Loucy (cell line): ENCODE measurements around the gene N4BP2L2.

ENCODE experiments used
- H2AFZ ChIP-seq: fragments of 200-600 bp; sonication (generic); 2 replicates; pipeline ENCODE4 v1.6.0; 2016; ENCODE audit warnings: antibody characterized with exemption, mild to moderate bottlenecking, low read length, moderate library complexity
- H3F3A ChIP-seq: fragments of 200-600 bp; 2 replicates; pipeline ENCODE4 v1.6.0; 2016; ENCODE audit warnings: antibody characterized with exemption, low read depth, mild to moderate bottlenecking
- H3K27me3 ChIP-seq: fragments of 200-600 bp; sonication (generic); 2 replicates; pipeline ENCODE4 v1.6.1; 2014; ENCODE audit warnings: low read length, mild to moderate bottlenecking; ENCODE audit not compliant: insufficient read depth, poor library complexity, severe bottlenecking
- H3K36me3 ChIP-seq: fragments of 200-600 bp; sonication (generic); 2 replicates; pipeline ENCODE4 v1.6.1; 2016; ENCODE audit warnings: low read length; ENCODE audit not compliant: insufficient read depth
- H3K4me1 ChIP-seq: fragments of 200-600 bp; sonication (generic); 2 replicates; pipeline ENCODE4 v1.5.1; 2014; ENCODE audit warnings: low read length, mild to moderate bottlenecking; ENCODE audit not compliant: insufficient read depth, poor library complexity, severe bottlenecking
- H3K4me2 ChIP-seq: fragments of 200-600 bp; sonication (generic); 2 replicates; pipeline ENCODE4 v1.6.0; 2014; ENCODE audit warnings: antibody characterized with exemption, low read length, low read depth, mild to moderate bottlenecking; ENCODE audit not compliant: poor library complexity, severe bottlenecking
- H3K4me3 ChIP-seq: fragments of 200-600 bp; sonication (generic); 2 replicates; pipeline ENCODE4 v1.5.1; 2014; ENCODE audit warnings: low read length, mild to moderate bottlenecking, mixed read lengths; ENCODE audit not compliant: poor library complexity, severe bottlenecking
- H3K79me2 ChIP-seq: fragments of 200-600 bp; sonication (generic); 2 replicates; pipeline ENCODE4 v1.6.1; 2014; ENCODE audit warnings: low read length; ENCODE audit not compliant: insufficient read depth
- H3K9ac ChIP-seq: fragments of 200-600 bp; sonication (generic); 2 replicates; pipeline ENCODE4 v1.6.0; 2014; ENCODE audit warnings: mild to moderate bottlenecking, low read depth, low read length, moderate library complexity; ENCODE audit not compliant: poor library complexity, severe bottlenecking
- H3K9me2 ChIP-seq: fragments of 200-600 bp; sonication (generic); replicated peaks from 2 replicates; pipeline ENCODE4 v1.6.1; 2016; ENCODE audit warnings: low read depth, low read length, mixed read lengths
- H3K9me3 ChIP-seq: fragments of 200-600 bp; sonication (generic); 2 replicates; pipeline ENCODE4 v1.6.1; 2014; ENCODE audit warnings: mild to moderate bottlenecking, antibody characterized with exemption, low read length, low read depth; ENCODE audit not compliant: insufficient read depth
- H4K20me1 ChIP-seq: fragments of 200-600 bp; sonication (generic); 2 replicates; pipeline ENCODE4 v1.6.0; 2014; ENCODE audit warnings: antibody characterized with exemption, low read length, mild to moderate bottlenecking; ENCODE audit not compliant: insufficient read depth, poor library complexity, severe bottlenecking
- CTCF ChIP-seq: fragments of 200-600 bp; sonication (generic); conservative IDR thresholded peaks from 2 replicates; pipeline ENCODE4 v1.5.1; 2014; ENCODE audit warnings: mild to moderate bottlenecking, antibody characterized with exemption, low read length
- EZH2phosphoT487 ChIP-seq: fragments of 200-600 bp; IDR thresholded peaks from 2 replicates; pipeline ENCODE4 v1.6.1; 2018; ENCODE audit warnings: antibody characterized with exemption, mild to moderate bottlenecking, moderate library complexity, borderline replicate concordance

The N4BP2L2 gene

GRCh38 chr13:32476021-32476731, 62.4 kb downstream of the N4BP2L2 start:
- Histone ChIP-seq H3K4me3 (no peak overlapping the region), H3K4me2 (no peak overlapping the region)
- no peak for TF ChIP-seq CTCF
- no peak for TF ChIP-seq EZH2phosphoT487

GRCh38 chr13:32474999-32475792, 63.4 kb downstream of the N4BP2L2 start:
- H3K9ac ChIP-seq, result no peak overlapping the region
- H3K4me3 ChIP-seq, result no peak overlapping the region
- no peaks in the 10 kb centered on the region for H3F3A ChIP-seq
- no peaks in the 10 kb centered on the region for H3K9me2 ChIP-seq
- H4K20me1 ChIP-seq, result no peaks in the 10 kb centered on the region
- no peaks in the 10 kb centered on the region for H3K4me1 ChIP-seq
- H3K36me3 ChIP-seq, result no peaks in the 10 kb centered on the region
- no peak overlapping the region for H3K4me2 ChIP-seq
- H2AFZ ChIP-seq, result no peak overlapping the region
- no peaks in the 10 kb centered on the region for H3K79me2 ChIP-seq
- H3K27me3 ChIP-seq, result no peaks in the 10 kb centered on the region
- no peak for TF ChIP-seq EZH2phosphoT487
- no peak for TF ChIP-seq CTCF
- H3K9me3 ChIP-seq, result no peaks in the 10 kb centered on the region

More at GRCh38 chr13:32476021-32476731, 62.4 kb downstream of the N4BP2L2 start:
- H3F3A ChIP-seq, result no peaks in the 10 kb centered on the region
- no peaks in the 10 kb centered on the region for H3K27me3 ChIP-seq
- H3K9me2 ChIP-seq, result no peaks in the 10 kb centered on the region
- no peaks in the 10 kb centered on the region for H3K36me3 ChIP-seq
- H3K9ac ChIP-seq, result no peak overlapping the region
- no peaks in the 10 kb centered on the region for H3K79me2 ChIP-seq
- no peak overlapping the region for H2AFZ ChIP-seq
- no peaks in the 10 kb centered on the region for H4K20me1 ChIP-seq
- no peaks in the 10 kb centered on the region for H3K4me1 ChIP-seq
- H3K9me3 ChIP-seq, result no peaks in the 10 kb centered on the region

- Histone ChIP-seq H3K79me2 (no peaks in the 10 kb centered on the region), H3K9me3 (no peaks in the 10 kb centered on the region), H3F3A (no peaks in the 10 kb centered on the region), H2AFZ (no peak overlapping the region), H3K27me3 (no peaks in the 10 kb centered on the region), H3K4me2 (no peak overlapping the region), H3K9ac (no peak overlapping the region), H4K20me1 (no peaks in the 10 kb centered on the region), H3K4me3 (no peak overlapping the region), H3K4me1 (no peaks in the 10 kb centered on the region), H3K36me3 (no peaks in the 10 kb centered on the region), H3K9me2 (no peaks in the 10 kb centered on the region)
- TF ChIP-seq CTCF, result no peak
- TF ChIP-seq EZH2phosphoT487, result no peak
Observed at GRCh38 chr13:32473650-32474049, 64.9 kb downstream of the N4BP2L2 start.
